Left ventricle myocardium inferior (tissue), 1 donor: ENCODE results near the gene HCN4. TPM values are rescaled to one million over a fixed set of nuclear protein-coding genes. Genes with fewer than 3 reads are reported as not detected.

Source experiments
- DNase-seq: peaks from one replicate; pipeline ENCODE4 v3.0.0-alpha.2; 2020
- H3K27ac ChIP-seq: fragments of 200-600 bp; replicated peaks from 2 replicates; pipeline ENCODE4 v1.8.0; 2021
- H3K27me3 ChIP-seq: fragments of 200-600 bp; 2 replicates; pipeline ENCODE4 v1.8.0; 2021; ENCODE audit warnings: low read depth
- H3K36me3 ChIP-seq: fragments of 200-600 bp; 2 replicates; pipeline ENCODE4 v1.8.0; 2021
- H3K4me1 ChIP-seq: fragments of 200-600 bp; 2 replicates; pipeline ENCODE4 v1.8.0; 2021
- H3K4me3 ChIP-seq: fragments of 200-600 bp; 2 replicates; pipeline ENCODE4 v1.8.0; 2021; ENCODE audit warnings: mild to moderate bottlenecking, moderate library complexity
- H3K9me3 ChIP-seq: fragments of 200-600 bp; replicated peaks from 2 replicates; pipeline ENCODE4 v1.8.0; 2021
- intact Hi-C: fragments of 100-400 bp; cut with micrococcal nuclease; formaldehyde crosslinking; loops from one replicate; pipeline ENCODE4 v1.11.0; 2022
- total RNA-seq: library from RNA; stranded (reverse); fragmentation: NEBNext Ultra II Directional; extraction: Animal tissue kit (Norgen Biotek cat#: 25700); gene quantifications from one replicate; pipeline ENCODE4 v1.2.1, GENCODE V29; 2021
- TF ChIP-seq, protein P1 (sequence below): fragments of 200-600 bp; IDR thresholded peaks from 2 replicates; pipeline ENCODE4 v1.8.0; 2021; ENCODE audit warnings: antibody characterized with exemption, mild to moderate bottlenecking, borderline replicate concordance
- donor health status: DM: no; HTN: yes; CAD: no; lungs with severe emphysema.

HCN4 gene
- total RNA-seq, 1 donor from 2014 or later = 21.9 TPM

DNA sequence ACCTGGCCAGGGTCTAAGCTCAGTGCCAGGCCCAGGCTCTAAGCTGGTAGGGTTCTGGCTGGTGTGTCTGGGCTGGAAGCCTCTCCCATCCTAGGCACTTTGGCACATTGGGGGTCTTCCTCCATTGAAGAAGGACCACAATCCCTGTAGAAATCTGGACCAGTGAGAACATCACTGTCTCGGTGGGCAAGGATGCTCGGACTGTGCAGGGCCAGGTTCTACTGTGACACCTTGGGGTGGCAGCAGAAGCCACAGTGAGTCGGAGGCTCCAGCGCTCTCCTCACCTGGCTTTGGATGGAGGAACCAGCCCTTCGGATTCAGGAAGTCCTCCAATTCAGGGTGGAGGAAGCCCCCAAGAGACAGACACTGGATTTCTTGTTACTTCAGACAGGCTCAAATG, 17.5 kb upstream of the HCN4 start:
- H3K9me3 ChIP-seq = peaks cover 3% of the 10 kb centered on the region
- no peaks in the 10 kb centered on the region for H3K36me3 ChIP-seq
- TF ChIP-seq, protein P1, sequence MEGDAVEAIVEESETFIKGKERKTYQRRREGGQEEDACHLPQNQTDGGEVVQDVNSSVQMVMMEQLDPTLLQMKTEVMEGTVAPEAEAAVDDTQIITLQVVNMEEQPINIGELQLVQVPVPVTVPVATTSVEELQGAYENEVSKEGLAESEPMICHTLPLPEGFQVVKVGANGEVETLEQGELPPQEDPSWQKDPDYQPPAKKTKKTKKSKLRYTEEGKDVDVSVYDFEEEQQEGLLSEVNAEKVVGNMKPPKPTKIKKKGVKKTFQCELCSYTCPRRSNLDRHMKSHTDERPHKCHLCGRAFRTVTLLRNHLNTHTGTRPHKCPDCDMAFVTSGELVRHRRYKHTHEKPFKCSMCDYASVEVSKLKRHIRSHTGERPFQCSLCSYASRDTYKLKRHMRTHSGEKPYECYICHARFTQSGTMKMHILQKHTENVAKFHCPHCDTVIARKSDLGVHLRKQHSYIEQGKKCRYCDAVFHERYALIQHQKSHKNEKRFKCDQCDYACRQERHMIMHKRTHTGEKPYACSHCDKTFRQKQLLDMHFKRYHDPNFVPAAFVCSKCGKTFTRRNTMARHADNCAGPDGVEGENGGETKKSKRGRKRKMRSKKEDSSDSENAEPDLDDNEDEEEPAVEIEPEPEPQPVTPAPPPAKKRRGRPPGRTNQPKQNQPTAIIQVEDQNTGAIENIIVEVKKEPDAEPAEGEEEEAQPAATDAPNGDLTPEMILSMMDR = no peak
- H3K4me1 ChIP-seq = peaks cover 34% of the 10 kb centered on the region
- H3K27ac ChIP-seq = no peak overlapping the region
- H3K27me3 ChIP-seq = peaks cover 8% of the 10 kb centered on the region
- intact Hi-C loops = no loop called here
- no peak for DNase-seq
- H3K4me3 ChIP-seq = no peak overlapping the region

DNA sequence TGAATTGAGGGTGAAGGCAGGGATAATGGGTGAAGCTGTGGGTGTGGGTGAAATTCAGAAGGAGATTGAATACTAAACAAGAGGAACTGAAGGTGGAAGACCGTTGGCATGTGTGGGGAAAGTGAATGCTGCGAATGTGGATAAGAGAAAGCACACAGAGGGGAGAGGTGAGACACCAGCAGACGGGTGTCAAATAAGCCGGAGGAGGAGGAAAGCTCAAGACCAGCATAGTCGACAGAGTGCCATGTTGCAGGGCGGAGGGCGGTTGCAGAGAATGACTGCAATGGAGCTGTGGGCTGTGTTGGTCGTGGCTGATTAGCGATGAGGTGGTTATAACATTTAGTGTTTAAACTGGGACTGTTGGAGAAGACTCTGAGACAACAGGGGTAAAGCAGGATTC, 16.4 kb upstream of the HCN4 start:
- intact Hi-C loops = no loop called here
- H3K27me3 ChIP-seq = peaks cover 14% of the 10 kb centered on the region
- TF ChIP-seq, protein P1 = no peak
- no peak overlapping the region for H3K4me3 ChIP-seq
- DNase-seq = no peak
- peaks cover 13% of the 10 kb centered on the region for H3K9me3 ChIP-seq
- no peak overlapping the region for H3K27ac ChIP-seq
- no peaks in the 10 kb centered on the region for H3K36me3 ChIP-seq
- peaks cover 27% of the 10 kb centered on the region for H3K4me1 ChIP-seq

DNA sequence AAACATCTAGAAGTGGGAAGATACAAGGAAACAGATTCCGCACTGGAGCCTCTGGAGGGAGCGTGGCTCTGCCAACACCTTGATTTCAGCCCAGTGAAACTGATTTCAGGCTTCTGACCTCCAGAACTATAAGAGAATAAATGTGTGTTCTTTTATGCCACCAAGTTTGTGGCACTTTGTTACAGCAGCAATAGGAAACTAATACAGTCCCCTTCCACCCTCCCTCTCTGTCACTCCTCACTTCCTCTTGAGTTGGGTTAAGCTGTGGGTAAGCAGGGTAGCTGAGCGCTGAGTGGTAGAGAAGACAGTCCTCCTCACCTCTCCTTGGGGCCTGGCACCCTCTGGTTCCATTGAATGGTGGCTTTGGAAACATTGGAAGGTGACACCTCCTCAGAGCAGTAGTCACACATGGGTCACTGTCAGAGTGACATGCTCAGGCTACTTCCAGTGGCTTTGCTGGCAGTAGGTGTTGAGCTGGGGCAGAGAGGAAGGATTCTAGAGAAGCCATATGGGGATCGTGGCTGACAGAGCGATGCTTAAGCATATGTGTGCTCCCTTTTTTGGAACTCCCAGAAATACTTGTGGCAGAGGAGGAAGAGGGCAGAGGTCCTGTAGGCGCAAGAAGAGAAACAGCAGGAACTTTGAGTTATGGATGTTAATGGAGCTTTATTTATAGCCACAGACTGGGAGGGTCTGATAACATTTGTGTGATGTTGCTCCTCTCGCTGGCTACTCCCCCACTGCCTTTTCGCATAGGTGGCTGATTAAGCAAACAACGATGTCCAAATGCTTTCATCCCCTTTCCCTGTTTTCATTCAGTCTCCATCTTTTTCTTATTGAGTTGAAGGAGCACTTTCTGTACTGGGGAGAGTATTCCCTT, 14.8 kb upstream of the HCN4 start:
- intact Hi-C loops = no loop called here
- Histone ChIP-seq H3K27me3 (peaks cover 17% of the 10 kb centered on the region), H3K27ac (peak overlapping the region; percentile 39), H3K36me3 (no peaks in the 10 kb centered on the region), H3K4me1 (peaks cover 11% of the 10 kb centered on the region), H3K9me3 (peaks cover 16% of the 10 kb centered on the region), H3K4me3 (no peak overlapping the region)
- no peak for DNase-seq
- TF ChIP-seq, protein P1 = no peak

DNA sequence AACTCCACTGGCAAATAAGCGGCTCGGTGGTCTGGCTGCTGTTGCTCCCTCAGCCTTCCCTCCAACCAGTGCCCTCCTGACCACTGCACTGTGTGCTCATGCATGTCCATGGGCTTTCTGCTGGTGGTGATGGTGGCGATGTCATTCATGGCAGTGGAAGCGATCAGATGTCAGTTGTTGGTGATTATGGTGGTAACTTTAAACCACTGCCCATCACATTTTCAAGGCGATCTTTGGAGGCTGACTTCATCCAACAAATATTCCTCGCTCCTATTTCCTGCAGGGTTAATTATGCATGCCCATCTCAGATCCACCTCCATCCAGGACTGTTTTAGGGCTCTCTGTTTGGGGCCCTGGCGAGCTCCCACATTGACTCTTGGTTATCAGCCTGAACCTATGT, 13.4 kb upstream of the HCN4 start:
- H3K27me3 ChIP-seq = peaks cover 17% of the 10 kb centered on the region

DNA sequence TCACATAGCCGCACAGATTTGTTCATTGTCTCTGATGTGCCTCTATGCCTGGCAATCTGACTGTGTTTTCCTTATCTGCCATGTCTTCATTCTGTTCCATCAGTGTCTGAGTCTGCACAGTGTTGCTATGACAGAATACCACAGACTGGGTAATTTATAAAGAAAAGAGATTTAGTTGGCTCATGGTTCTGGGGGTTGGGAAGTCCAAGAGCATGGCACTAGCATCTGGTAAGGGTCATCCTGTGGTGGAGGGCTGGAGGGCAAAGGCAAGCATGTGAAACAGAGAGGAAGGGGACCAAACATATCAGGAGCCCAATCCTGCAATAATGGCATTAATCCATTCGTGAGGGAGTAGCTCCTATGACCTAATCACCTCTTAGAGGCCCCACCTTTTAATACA, 11.9 kb upstream of the HCN4 start:
- no peak overlapping the region for H3K27ac ChIP-seq
- intact Hi-C loops = no loop called here
- no peaks in the 10 kb centered on the region for H3K36me3 ChIP-seq
- H3K4me1 ChIP-seq = peaks cover 9% of the 10 kb centered on the region
- H3K9me3 ChIP-seq = peaks cover 16% of the 10 kb centered on the region
- peaks cover 18% of the 10 kb centered on the region for H3K27me3 ChIP-seq
- no peak overlapping the region for H3K4me3 ChIP-seq
- DNase-seq = no peak
- TF ChIP-seq, protein P1 = no peak

More for the DNA sequence above, 13.4 kb upstream of the HCN4 start:
- TF ChIP-seq, protein P1 = no peak
- H3K36me3 ChIP-seq = no peaks in the 10 kb centered on the region
- no peak for DNase-seq
- intact Hi-C loops = no loop called here
- H3K4me3 ChIP-seq = no peak overlapping the region
- H3K9me3 ChIP-seq = peaks cover 16% of the 10 kb centered on the region
- H3K4me1 ChIP-seq = peaks cover 2% of the 10 kb centered on the region
- H3K27ac ChIP-seq = no peak overlapping the region
